GM21786 (cell line): Measurements from ENCODE around the gene SCTR.
A peak's percentile ranks its signal among the peaks of the same experiment; 100 is the strongest.
"Not testable (repeated sequence)": the region's sequence is repeated elsewhere in the genome, so short reads cannot be mapped to it uniquely, and the experiment has no call there.

Experiments
- ATAC-seq: cut with Tn5 transposase; IDR thresholded peaks from one replicate; pipeline ENCODE4 v1.9.1; 2021; ENCODE audit not compliant: unreplicated experiment

Gene SCTR

GRCh38 chr2:119417908-119418307 lies 106.4 kb downstream of the SCTR start:
- ATAC-seq = no peak

- peak; percentile 60 for ATAC-seq
Measured at GRCh38 chr2:119416299-119416923, 107.9 kb downstream of the SCTR start.

GRCh38 chr2:119415630-119416029 lies 108.7 kb downstream of the SCTR start:
- ATAC-seq = no peak

GRCh38 chr2:119414894-119415293 lies 109.4 kb downstream of the SCTR start:
- ATAC-seq = no peak

GRCh38 chr2:119409506-119409905 lies 114.8 kb downstream of the SCTR start:
- ATAC-seq = no peak

- ATAC-seq = no peak
Measured at GRCh38 chr2:119408221-119408619, 116.1 kb downstream of the SCTR start.

GRCh38 chr2:119407430-119408220 lies 116.7 kb downstream of the SCTR start:
- peak; percentile 56 for ATAC-seq

GRCh38 chr2:119405151-119405550 lies 119.1 kb downstream of the SCTR start:
- no peak for ATAC-seq

GRCh38 chr2:119403618-119404017 lies 120.7 kb downstream of the SCTR start:
- ATAC-seq = not testable (repeated sequence)

- no peak for ATAC-seq
Measured at GRCh38 chr2:119402645-119403560, 121.4 kb downstream of the SCTR start.

GRCh38 chr2:119402106-119402505 lies 122.2 kb downstream of the SCTR start:
- ATAC-seq = no peak

GRCh38 chr2:119397196-119397595 lies 127.1 kb downstream of the SCTR start:
- ATAC-seq = no peak

GRCh38 chr2:119393971-119394748 lies 130.1 kb downstream of the SCTR start:
- ATAC-seq = no peak
